ENCODE measurements around the gene FUOM. TPM values are rescaled to one million over a fixed set of nuclear protein-coding genes. Genes with fewer than 3 reads are reported as not detected.

Gene FUOM
- total RNA-seq, 4 donors from 2014 or later: 5.4 to 15.7 (median 10.8) TPM

GRCh38 chr10:133328358-133329343 lies 29.2 kb downstream of the FUOM start:
- H3K27ac ChIP-seq: no peak overlapping the region
- WGBS, 2 donors (ENCODE audit: low coverage in 1 of 2): 83 to 88% methylated on average over 5 of the region's 15 CpGs
- no peak overlapping the region for H3K4me3 ChIP-seq
- TF ChIP-seq POLR2AphosphoS5 (IDR thresholded peaks at IDR 0.05): no peak
- TF ChIP-seq POLR2A (IDR thresholded peaks at IDR 0.05): no peak
- TF ChIP-seq CTCF (IDR thresholded peaks at IDR 0.05): no peak
- no peak for TF ChIP-seq EP300 (IDR thresholded peaks at IDR 0.05)
- H3K27me3 ChIP-seq: peaks cover 92% of the 10 kb centered on the region
- peaks cover 3 to 34% (median 19%) of the 10 kb centered on the region in 3 donors for H3K4me1 ChIP-seq
- ATAC-seq: no peak
- H3K36me3 ChIP-seq: no peaks in the 10 kb centered on the region
- no peaks in the 10 kb centered on the region for H3K9me3 ChIP-seq

- no peak overlapping the region for H3K4me3 ChIP-seq
- no peak for TF ChIP-seq POLR2A (IDR thresholded peaks at IDR 0.05)
- no peak for TF ChIP-seq POLR2AphosphoS5 (IDR thresholded peaks at IDR 0.05)
- TF ChIP-seq CTCF (IDR thresholded peaks at IDR 0.05): no peak
- no peak for TF ChIP-seq EP300 (IDR thresholded peaks at IDR 0.05)
Measured at GRCh38 chr10:133327651-133328357, 30.0 kb downstream of the FUOM start.

GRCh38 chr10:133326745-133327650 lies 30.8 kb downstream of the FUOM start:
- Histone ChIP-seq H3K27ac (no peak overlapping the region), H3K4me3 (no peak overlapping the region), H3K9me3 (no peaks in the 10 kb centered on the region), H3K4me1 (peaks cover 3 to 34% (median 19%) of the 10 kb centered on the region in 3 donors), H3K36me3 (no peaks in the 10 kb centered on the region), H3K27me3 (peaks cover 76% of the 10 kb centered on the region)
- no peak for TF ChIP-seq POLR2A (IDR thresholded peaks at IDR 0.05)
- ATAC-seq: no peak
- 11 to 37% methylated on average over 5 of the region's 28 CpGs for WGBS, 2 donors (ENCODE audit: low coverage in 1 of 2)

More at GRCh38 chr10:133327651-133328357, 30.0 kb downstream of the FUOM start:
- no CpG with 5 or more reads among the region's 12 CpGs for WGBS, 2 donors (ENCODE audit: low coverage in 1 of 2)
- Histone ChIP-seq H3K4me1 (peaks cover 3 to 34% (median 19%) of the 10 kb centered on the region in 3 donors), H3K9me3 (no peaks in the 10 kb centered on the region), H3K27ac (no peak overlapping the region), H3K27me3 (peaks cover 84% of the 10 kb centered on the region), H3K36me3 (no peaks in the 10 kb centered on the region)
- no peak for ATAC-seq

GRCh38 chr10:133326223-133326551 lies 31.6 kb downstream of the FUOM start:
- TF ChIP-seq CTCF (IDR thresholded peaks at IDR 0.05): no peak
- TF ChIP-seq POLR2A (IDR thresholded peaks at IDR 0.05): no peak
- no peak for TF ChIP-seq POLR2AphosphoS5 (IDR thresholded peaks at IDR 0.05)
- TF ChIP-seq EP300 (IDR thresholded peaks at IDR 0.05): no peak
- no CpG with 5 or more reads among the region's 9 CpGs for WGBS, 2 donors (ENCODE audit: low coverage in 1 of 2)
- Histone ChIP-seq H3K27me3 (peaks cover 71% of the 10 kb centered on the region), H3K27ac (peak overlapping the region in 1 of 4 donors; percentile 64), H3K9me3 (no peaks in the 10 kb centered on the region), H3K36me3 (no peaks in the 10 kb centered on the region), H3K4me1 (peaks cover 3 to 34% (median 19%) of the 10 kb centered on the region in 3 donors), H3K4me3 (peak overlapping the region in 1 of 2 donors; percentile 59)
- no peak for ATAC-seq
